HG03521 (cell line): ENCODE results near the gene STRIP2.
"Not testable (repeated sequence)": the region's sequence is repeated elsewhere in the genome, so short reads cannot be mapped to it uniquely, and the experiment has no call there.

ENCODE experiments used
- ATAC-seq: cut with Tn5 transposase; IDR thresholded peaks from one replicate; pipeline ENCODE4 v1.9.1; 2021; ENCODE audit warnings: mild to moderate bottlenecking, moderate library complexity; ENCODE audit not compliant: unreplicated experiment

STRIP2 gene

DNA sequence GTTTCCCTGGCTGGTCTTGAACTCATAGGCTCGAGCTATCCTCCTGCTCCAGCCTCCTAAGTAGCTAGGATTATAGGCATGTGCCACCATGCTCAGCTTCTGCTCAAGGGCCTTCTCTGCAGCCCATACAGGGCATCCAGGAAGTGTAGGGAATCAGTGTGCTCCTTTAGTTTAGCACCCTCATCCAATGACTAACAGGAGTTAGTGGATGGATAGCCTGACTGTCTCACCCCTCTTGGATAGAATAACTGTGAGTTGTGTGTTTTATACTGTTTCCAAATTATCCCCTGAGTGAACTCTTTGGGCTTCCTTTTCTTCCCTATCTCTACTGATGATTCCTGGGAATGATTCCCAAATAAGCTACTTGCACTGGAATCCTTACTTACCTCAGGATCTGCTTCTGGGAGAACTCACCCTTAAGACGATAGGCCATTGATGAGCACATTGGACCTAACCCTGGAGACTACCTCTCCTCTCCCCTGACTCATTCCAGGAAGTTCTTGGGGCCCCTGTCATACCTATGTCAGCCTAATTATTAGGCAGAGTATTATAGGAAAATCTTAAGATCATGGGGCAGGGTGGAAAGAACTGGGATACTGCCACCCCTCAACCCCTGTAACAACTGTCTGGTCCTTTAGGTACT lies 18.5 kb downstream of the STRIP2 start:
- no peak for ATAC-seq

DNA sequence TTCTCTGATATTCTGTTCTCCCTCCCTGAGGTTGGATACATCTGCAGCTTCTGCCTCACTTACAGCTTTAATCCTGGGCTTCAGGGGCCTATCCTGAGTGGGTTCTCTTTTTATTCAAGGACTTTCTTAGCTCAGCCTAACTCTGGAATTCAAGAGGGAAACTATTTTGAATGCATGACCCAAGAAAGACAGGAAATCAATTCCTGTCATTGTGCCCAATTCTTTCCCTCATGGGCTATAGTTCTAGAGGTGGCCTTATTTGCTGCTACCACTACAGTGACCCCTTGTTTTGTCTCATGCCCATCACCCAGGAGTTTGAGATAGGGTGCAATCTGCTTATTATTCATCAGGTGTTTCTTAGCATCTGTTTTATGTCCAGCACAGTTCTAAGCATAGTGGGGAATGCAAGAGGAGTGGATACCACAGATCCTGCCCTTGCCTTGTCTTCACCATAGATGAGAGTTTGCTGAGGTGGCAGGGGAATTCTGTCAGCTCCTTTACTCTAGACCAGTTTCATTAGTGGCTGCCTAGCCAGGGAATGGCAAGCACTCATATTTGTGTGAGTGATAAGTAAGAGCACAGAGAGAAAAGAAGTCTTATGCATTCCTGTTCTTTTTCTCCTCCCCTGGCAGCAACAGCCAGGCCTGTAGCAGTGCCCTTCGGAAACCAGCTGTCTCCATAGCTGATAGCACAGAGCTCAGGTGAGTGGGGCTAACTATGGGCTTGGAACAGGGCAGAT lies 19.4 kb downstream of the STRIP2 start:
- ATAC-seq, result no peak

DNA sequence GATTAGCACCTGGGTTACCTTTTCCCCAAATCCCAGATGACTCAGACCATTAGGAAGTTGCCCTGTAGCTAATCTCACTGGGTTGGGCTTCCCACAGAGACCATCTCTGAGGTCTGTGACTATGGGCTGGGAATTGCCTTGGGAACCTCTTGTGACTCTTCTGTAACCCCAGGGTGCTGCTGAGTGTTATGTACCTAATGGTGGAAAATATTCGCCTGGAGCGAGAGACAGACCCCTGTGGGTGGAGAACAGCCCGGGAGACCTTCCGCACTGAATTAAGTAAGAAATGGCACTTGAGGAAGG lies 20.0 kb downstream of the STRIP2 start:
- ATAC-seq, result no peak

DNA sequence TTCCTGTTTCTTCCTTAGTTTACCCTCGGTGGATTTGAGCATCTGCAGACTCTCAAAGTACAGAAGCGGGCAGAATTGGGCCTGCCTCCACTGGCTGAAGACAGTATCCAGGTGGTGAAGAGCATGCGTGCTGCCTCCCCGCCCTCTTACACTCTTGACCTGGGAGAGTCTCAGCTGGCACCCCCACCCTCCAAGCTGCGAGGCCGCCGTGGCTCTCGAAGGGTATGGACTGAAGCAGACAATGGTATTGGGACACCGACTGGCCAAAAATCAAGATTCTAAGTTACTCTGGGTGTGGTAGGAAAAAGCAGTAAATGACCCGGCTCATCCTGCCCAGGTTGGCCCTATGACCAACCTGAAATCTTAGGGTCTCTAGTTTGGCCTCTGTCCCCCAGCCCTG lies 22.2 kb downstream of the STRIP2 start:
- ATAC-seq, result no peak

DNA sequence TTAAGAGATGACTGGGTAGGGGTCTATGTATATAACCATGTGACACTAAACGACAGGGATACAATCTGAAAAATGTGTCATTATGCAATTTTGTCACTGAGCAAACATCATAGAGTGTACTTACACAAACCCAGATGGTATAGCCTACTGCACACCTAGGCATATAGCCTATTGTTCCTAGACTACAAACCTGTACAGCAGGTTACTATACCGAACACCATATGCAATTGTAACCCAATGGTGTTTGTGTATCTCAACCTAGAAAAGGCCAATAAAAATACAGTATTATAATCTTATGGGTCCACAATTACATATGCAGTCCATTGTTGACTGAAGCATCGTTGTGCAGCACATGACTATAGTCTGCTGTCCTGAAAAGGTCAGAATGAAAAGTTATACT lies 22.9 kb downstream of the STRIP2 start:
- no peak for ATAC-seq

DNA sequence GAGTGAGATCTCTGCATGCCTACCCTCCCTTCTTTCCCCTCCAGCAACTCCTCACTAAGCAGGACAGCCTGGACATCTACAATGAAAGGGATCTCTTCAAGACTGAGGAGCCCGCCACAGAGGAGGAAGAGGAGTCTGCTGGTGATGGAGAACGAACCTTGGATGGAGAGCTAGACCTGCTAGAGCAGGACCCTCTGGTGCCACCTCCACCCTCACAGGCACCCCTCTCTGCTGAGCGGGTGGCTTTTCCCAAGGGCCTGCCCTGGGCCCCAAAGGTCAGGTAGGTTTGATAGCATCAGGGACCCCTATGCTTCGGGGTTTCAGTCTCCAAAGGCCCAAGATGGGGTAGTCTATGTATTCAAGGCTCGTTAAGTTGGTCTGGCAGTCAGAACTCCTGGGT lies 23.9 kb downstream of the STRIP2 start:
- ATAC-seq, result no peak

DNA sequence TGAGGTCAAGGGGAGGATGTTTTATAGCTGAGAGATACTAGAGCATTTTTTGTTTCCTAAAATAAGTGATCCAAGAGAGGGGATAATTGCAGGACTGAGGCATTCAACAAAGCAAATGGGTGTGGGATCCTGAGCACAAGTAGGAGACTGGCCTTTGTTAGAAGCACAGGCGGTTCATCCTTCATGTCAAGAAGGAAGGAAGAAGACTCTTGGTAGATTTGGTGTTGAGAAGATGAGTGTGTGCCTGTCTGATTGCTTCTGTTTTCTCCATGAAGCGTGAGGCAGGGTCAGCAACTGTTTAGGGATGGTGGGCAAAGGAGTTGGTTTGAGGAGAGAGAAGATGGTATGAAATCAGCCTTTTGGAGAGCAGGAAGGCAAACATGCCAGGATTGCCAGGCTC lies 27.6 kb downstream of the STRIP2 start:
- no peak for ATAC-seq

DNA sequence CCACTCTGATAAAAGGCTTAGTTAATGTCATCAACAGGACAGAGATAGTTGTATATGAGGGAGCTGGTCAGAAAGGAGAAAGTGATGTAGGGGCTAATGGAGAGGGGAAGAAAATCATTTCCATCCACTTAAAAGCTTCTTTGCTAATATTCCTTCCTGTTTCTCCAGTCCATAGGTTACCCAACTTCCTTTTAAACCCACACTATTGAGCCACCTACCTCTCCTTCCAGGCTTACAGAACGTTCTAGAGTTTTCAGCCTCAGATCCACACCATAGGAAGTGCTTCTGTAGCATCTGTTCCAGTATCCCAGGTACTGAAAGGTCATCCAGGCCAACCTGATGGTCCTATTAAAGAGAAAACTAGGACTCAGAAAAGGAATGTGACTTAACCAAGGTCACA lies 28.2 kb downstream of the STRIP2 start:
- no peak for ATAC-seq

DNA sequence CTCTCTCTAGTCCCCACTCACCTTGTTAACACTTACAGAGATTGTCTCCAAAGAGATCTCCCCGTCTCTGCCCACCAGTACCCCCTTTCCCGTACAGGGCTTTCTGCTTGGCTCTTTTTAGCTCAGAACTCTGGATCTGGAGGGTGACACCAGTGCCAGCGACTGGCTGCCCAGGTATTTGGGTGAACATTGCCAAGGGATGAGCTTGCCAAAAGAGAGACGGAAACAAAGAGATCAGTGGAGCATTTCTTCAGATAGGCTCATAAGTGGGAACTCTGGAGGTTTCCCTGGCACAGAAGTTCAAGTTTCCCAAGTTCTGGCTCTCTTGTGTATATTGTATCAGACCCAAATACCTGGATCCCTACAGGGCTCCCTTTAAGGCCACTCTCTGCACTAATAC lies 30.0 kb downstream of the STRIP2 start:
- ATAC-seq, result no peak

DNA sequence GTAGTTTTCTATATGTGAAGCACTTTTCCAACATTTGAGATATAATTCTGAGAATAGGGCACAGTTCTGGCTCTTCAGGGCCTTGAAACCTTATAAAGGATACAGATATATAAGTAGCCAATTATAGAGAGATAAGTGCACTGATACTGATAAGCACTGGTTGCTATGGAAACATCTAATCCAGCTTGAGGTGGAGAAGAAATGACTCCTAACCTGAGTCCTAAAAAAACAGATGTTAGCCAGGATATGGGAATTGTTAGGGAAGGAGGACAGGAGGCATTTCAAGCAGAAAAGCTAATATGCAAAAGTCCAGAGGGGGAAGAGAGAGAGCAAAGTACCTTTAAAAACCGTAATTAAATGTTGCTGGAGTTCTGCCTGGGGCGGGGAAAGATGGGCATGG lies 30.8 kb downstream of the STRIP2 start:
- no peak for ATAC-seq

DNA sequence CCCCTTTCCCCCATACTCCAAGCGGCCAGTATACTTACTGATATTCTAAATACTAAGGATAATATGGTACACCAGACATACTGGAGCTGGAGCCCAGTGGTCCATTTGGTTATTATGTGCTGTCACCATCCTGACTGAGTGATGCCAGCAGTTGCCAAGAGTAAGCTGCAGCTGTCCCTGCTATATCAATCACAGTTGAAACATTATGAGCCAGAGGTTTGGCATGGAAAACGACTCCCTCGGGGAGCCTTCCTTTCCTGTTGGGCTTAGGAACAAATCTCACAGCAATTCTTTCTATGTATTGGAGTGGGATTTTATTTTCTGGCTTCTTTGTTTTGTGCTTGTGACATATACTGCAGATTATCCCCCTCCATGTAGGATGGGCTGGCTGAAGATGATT lies 32.6 kb downstream of the STRIP2 start:
- ATAC-seq, result no peak

DNA sequence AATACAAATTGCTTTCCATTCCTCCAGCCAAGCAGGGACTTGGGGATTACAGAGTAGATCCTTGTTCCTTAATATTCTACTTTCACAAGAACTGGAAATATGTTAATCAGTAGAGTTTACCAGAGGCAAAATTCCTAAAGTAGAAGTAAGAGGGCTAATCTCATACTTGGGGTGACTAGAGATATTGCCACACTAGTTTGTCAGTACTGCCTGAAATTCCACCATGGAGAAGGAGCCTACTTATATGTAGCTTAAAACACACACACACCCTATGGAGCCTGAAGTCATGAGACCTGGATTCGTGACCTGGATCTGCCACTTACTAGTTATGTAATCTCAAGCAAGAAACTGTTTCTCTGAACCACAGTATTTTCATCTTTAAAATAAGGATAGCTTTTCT lies 33.9 kb downstream of the STRIP2 start:
- no peak for ATAC-seq

DNA sequence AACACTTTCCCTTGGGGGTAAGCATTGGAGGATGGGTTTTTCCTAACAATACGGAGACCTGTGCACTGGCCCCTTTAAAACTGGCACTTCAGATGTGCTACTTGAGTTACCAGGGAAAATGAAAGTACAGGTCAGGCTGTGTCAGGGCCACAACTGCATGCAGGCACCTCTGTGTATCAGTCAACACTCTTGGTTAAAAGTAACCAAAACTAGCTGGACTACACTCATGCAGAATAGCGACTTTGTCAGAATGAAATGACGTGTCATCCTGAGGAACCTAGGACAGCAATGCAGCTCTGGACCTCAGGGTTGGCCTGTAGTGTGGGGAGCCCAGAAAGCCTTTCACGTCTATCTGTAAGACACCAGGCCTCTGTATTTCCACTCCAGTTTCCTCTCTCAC lies 34.3 kb downstream of the STRIP2 start:
- ATAC-seq, result no peak

DNA sequence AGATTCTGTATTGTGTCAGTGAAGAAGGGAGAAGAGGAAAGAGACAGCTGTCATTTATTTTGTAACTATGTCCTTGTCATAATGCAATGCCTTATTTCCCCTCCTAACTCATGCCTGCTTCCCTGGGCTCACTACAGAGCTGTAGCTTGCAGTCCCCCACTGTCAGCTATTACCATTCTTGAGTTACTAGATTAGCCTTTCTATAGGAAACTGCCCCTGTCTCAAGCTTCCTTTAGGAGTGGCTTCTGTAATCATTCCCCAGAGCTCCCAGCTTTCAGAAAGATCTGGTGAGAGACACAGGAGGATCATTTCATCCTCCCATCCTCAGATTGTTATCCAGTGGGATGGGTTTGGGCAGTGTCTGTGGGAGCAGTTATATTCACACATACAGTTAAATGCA lies 35.7 kb downstream of the STRIP2 start:
- no peak for ATAC-seq

DNA sequence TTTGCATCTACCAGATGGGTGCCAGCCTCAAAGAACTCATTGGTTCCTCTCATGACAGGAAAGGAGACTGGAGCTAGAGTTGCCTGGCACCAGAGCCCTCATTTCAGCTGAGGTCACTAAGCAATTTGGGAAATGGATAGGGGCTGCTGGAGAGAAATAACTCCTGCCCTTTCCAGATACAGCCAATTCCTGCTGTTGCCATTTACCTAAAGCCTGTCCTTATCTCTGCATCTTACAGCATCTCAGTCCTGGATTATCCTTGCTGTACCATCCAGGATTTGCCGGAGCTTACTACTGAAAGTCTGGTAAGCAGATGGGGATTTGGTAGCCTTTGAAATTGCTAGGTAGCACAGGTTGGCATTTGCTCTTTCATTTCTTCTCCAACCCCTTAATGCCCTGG lies 36.2 kb downstream of the STRIP2 start:
- no peak for ATAC-seq

DNA sequence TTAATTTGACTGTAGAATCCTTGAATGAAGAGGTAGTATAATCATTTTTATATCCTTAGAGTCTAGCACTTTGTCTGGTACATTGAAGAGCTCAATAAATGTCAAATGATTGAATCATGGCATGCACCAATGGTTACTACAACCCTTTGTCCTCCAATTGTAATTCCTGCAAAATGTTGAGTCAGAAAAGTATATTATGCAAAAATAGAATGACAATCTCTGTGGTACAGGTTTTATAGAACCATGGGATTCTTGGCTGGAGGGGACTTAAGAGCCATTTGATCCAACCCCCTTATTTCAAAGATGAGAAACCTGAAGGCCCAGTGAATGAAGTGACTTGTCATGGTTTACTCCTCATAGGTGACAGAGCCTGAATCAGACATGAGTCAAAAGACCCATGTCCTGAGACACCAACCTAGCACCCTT lies 37.2 kb downstream of the STRIP2 start:
- no peak for ATAC-seq

DNA sequence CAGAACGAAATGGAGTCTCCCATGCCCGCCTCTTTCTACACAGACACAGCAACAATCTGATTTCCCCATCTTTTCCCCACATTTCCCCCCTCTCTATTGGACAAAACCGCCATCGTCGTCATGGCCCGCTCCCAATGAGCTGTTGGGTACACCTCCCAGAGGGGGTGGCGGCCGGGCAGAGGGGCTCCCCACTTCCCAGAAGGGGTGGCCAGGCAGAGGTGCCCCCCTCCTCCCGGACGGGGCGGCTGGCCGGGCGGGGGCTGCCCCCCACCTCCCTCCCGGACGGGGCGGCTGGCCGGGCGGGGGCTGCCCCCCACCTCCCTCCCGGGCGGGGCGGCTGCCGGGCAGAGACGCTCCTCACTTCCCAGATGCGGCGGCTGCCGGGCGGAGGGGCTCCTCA lies 41.7 kb downstream of the STRIP2 start:
- not testable (repeated sequence) for ATAC-seq

DNA sequence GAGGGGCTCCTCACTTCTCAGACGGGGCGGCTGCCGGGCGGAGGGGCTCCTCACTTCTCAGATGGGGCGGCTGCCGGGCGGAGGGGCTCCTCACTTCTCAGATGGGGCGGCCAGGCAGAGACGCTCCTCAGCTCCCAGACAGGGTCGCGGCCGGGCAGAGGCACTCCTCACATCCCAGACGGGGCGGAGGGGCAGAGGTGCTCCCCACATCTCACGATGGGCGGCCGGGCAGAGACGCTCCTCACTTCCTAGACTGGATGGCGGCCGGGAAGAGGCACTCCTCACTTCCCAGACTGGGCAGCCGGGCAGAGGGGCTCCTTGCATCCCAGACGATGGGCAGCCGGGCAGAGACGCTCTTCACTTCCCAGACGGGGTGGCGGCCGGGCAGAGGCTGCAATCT lies 42.2 kb downstream of the STRIP2 start:
- ATAC-seq, result not testable (repeated sequence)

DNA sequence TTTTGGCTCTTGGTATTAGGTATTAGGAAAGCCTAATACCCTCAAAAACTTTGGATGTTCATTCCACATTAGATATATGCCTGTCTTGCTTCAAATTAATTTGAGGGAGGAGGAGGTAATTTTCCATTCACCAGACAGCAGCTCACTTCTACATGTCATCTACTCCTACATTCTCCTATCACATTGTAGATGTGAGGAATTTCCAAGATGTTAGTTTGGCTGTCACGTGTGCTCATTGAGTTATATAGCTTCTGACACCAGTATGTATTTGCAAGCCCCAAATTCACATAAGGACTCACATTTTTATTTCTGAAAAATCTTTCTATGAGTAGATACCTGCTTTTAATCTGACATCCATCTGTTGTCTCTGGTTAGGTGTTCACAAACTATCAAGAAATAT lies 45.6 kb downstream of the STRIP2 start:
- ATAC-seq, result no peak

DNA sequence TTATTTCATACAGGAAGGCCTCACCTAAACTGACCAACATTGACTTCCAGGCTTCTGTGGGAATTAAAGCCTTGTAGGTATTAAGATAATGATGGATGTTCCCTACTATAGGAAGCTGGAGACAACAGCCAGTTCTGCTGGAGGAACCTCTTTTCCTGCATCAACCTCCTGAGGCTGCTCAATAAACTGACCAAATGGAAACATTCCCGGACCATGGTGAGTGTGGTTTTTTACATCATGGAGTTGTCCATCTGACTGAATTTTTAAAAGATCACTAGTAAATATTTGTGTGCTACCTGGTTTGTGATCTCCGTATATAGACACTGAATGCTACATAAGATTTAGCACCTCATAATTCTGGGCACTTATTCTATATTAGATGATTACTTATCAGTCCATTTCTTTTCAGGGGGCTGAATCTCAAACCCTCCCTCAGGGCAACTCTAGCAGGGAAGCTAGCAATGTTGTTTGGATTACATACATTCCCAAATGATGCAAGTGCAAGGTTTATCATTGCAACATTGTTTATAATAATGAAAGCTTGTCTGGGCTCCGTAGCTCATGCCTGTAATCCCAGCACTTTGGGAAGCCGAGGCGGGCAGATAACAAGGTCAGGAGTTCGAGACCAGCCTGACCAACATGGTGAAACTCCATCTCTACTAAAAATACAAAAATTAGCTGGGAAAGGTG lies 46.6 kb downstream of the STRIP2 start:
- ATAC-seq, result no peak

DNA sequence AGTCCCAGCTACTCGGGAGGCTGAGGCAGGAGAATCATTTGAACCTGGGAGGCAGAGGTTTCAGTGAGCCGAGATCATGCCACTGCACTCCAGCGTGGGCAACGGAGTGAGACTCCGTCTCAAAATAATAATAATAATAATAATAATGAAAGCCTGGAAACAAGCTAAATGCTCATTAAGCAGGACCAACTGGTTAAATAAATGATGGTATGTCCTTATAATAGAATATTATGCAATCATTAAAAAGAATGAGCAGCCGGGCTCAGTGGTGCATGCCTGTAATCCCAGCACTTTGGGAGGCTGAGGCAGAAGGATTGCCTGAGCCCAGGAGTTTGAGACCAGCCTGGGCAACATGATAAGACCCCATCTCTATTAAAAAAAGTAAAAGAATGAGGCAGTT lies 47.1 kb downstream of the STRIP2 start:
- ATAC-seq, result not testable (repeated sequence)

DNA sequence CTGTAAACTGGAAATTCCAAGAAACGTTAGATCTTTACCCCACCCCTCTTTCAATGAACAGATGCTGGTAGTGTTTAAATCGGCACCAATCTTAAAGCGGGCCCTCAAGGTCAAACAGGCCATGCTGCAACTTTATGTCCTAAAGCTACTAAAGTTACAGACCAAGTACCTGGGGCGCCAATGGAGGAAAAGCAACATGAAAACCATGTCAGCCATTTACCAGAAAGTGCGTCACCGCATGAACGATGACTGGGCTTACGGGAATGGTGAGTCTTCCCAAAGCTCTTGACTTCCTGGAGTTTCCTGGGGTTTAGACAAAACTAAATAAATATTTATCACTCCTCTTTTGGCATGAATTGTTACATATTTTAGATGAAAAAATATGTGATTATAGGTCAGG lies 48.5 kb downstream of the STRIP2 start:
- ATAC-seq, result no peak
